SK-N-SH treated with all-trans-retinoic acid at 6 μM for 48 hours (cell line): ENCODE measurements around the gene CYP27B1.

Source experiments
- ATAC-seq: fragments of 200-7000 bp; cut with Tn5 transposase; 3 replicates; pipeline ENCODE4 v1.9.1; 2020; ENCODE audit warnings: mild to moderate bottlenecking, moderate library complexity
- ARNTL ChIP-seq: fragments of 450-650 bp; formaldehyde crosslinking; IDR thresholded peaks from 2 replicates; pipeline ENCODE4 v1.5.0; 2020; ENCODE audit warnings: low read depth, mild to moderate bottlenecking, moderate library complexity, borderline replicate concordance
- BACH2 ChIP-seq: fragments of 250-450 bp; sonication (Bioruptor Pico); IDR thresholded peaks from 2 replicates; pipeline ENCODE4 v1.9.0; 2021; ENCODE audit warnings: mild to moderate bottlenecking, borderline replicate concordance
- CSDC2 ChIP-seq: fragments of 250-450 bp; sonication (Bioruptor Pico); IDR thresholded peaks from 2 replicates; pipeline ENCODE4 v1.5.0; 2020; ENCODE audit warnings: mild to moderate bottlenecking, moderate library complexity
- ESRRG ChIP-seq: fragments of 250-450 bp; sonication (Bioruptor Pico); IDR thresholded peaks from 2 replicates; pipeline ENCODE4 v1.6.1; 2021; ENCODE audit warnings: mild to moderate bottlenecking
- GLIS3 ChIP-seq: fragments of 250-450 bp; sonication (Bioruptor Pico); IDR thresholded peaks from 2 replicates; pipeline ENCODE4 v1.5.0; 2020; ENCODE audit warnings: mild to moderate bottlenecking, moderate library complexity
- ISL1 ChIP-seq: fragments of 250-450 bp; sonication (Bioruptor Pico); IDR thresholded peaks from 2 replicates; pipeline ENCODE4 v2.1.2; 2022; ENCODE audit warnings: mild to moderate bottlenecking, moderate library complexity
- OSR1 ChIP-seq: fragments of 250-450 bp; sonication (Bioruptor Pico); IDR thresholded peaks from 2 replicates; pipeline ENCODE4 v1.8.0; 2022; ENCODE audit warnings: moderate library complexity, mild to moderate bottlenecking, inconsistent platforms
- PPARA ChIP-seq: fragments of 250-450 bp; sonication (Bioruptor Pico); IDR thresholded peaks from 2 replicates; pipeline ENCODE4 v1.5.0; 2020; ENCODE audit warnings: mild to moderate bottlenecking, borderline replicate concordance
- RARB ChIP-seq: fragments of 250-450 bp; sonication (Bioruptor Pico); IDR thresholded peaks from 2 replicates; pipeline ENCODE4 v1.8.0; 2021; ENCODE audit warnings: mild to moderate bottlenecking, moderate library complexity
- SNAI2 ChIP-seq: fragments of 250-450 bp; sonication (Bioruptor Pico); IDR thresholded peaks from 2 replicates; pipeline ENCODE4 v1.5.0; 2020; ENCODE audit warnings: mild to moderate bottlenecking, moderate library complexity
- TCF4 ChIP-seq: fragments of 250-450 bp; sonication (Bioruptor Pico); IDR thresholded peaks from 2 replicates; pipeline ENCODE4 v1.8.0; 2021; ENCODE audit warnings: mild to moderate bottlenecking, moderate library complexity, borderline replicate concordance
- TOX ChIP-seq: fragments of 250-450 bp; sonication (Bioruptor Pico); IDR thresholded peaks from 2 replicates; pipeline ENCODE4 v1.8.0; 2021; ENCODE audit warnings: mild to moderate bottlenecking, moderate library complexity, borderline replicate concordance
- ZC3H10 ChIP-seq: fragments of 250-450 bp; sonication (Bioruptor Pico); IDR thresholded peaks from 2 replicates; pipeline ENCODE4 v1.5.1; 2021; ENCODE audit warnings: mild to moderate bottlenecking, moderate library complexity
- ZFP3 ChIP-seq: fragments of 250-450 bp; sonication (Bioruptor Pico); IDR thresholded peaks from 2 replicates; pipeline ENCODE4 v1.5.0; 2020; ENCODE audit warnings: mild to moderate bottlenecking, moderate library complexity
- ZFP30 ChIP-seq: fragments of 450-650 bp; formaldehyde crosslinking; IDR thresholded peaks from 2 replicates; pipeline ENCODE4 v1.5.0; 2022; ENCODE audit warnings: mild to moderate bottlenecking, moderate library complexity
- ZNF565 ChIP-seq: fragments of 450-650 bp; formaldehyde crosslinking; conservative IDR thresholded peaks from 2 replicates; pipeline ENCODE4 v1.5.0; 2020; ENCODE audit warnings: low read depth, mild to moderate bottlenecking, moderate library complexity
- ZNF70 ChIP-seq: fragments of 450-650 bp; formaldehyde crosslinking; IDR thresholded peaks from 2 replicates; pipeline ENCODE4 v1.5.0; 2020; ENCODE audit warnings: mild to moderate bottlenecking, moderate library complexity
- ZNF8 ChIP-seq: fragments of 450-650 bp; formaldehyde crosslinking; IDR thresholded peaks from 2 replicates; pipeline ENCODE4 v1.5.0; 2020; ENCODE audit warnings: mild to moderate bottlenecking, moderate library complexity
- TF ChIP-seq, protein P1 (sequence below): fragments of 250-450 bp; sonication (Bioruptor Pico); IDR thresholded peaks from 2 replicates; pipeline ENCODE4 v1.5.1; 2020; ENCODE audit warnings: low read depth, mild to moderate bottlenecking, moderate library complexity
- TF ChIP-seq, protein P2 (sequence below): fragments of 250-450 bp; sonication (Bioruptor Pico); IDR thresholded peaks from 2 replicates; pipeline ENCODE4 v1.5.1; 2021; ENCODE audit warnings: mild to moderate bottlenecking, moderate library complexity
- TF ChIP-seq, protein P3 (sequence below): fragments of 250-450 bp; sonication (Bioruptor Pico); IDR thresholded peaks from 2 replicates; pipeline ENCODE4 v1.8.0; 2020; ENCODE audit warnings: mild to moderate bottlenecking, moderate library complexity, borderline replicate concordance
- TF ChIP-seq, protein P4 (sequence below): fragments of 250-450 bp; sonication (Bioruptor Pico); IDR thresholded peaks from 2 replicates; pipeline ENCODE4 v1.5.0; 2020; ENCODE audit warnings: mild to moderate bottlenecking, moderate library complexity

CYP27B1 gene

DNA sequence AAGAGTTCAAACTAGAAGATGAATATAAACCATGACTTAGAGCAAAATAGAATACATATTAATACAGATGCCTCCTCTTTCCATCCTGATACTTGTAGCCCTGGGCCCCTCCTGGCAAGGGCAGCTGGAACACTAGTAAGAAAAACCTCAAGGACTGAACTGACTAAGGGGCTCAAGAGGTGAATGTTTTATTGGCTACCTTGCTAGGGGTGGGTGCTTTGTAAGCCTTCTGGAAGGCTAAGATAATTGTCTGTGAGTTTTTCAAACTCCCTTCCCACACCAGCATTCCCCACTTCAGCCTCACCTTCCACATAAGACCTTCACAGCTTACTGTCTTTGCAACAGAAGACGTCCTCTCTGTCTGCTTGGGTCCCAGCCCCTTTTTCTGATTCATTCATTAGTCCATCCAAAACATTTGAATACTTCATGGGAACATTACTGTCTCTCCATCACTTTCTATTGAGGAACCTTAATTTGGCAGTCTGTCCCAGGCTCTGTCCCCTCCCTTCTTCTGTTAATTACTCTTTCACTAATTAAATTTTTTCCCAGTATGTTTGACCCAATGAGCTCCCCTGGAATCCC lies 13.0 kb downstream of the CYP27B1 start (continued):
- no peak for TF ChIP-seq RARB (CRISPR knock-in tag)

DNA sequence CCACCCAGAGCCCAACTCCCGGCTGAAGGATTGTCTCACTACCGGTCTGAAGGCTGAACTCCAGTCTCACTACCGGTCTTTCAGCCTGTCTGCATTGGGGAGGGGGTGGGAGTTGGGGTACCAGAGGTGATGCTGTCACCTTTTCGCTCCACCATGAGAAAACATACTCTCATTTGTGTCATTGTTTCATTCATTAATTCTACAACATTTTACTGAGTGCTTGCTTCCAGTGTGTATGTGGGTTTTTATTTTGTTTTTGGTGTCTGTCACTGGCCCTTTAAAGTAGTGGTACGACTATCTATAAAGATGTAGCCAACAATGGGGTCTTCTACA lies 14.2 kb downstream of the CYP27B1 start:
- ATAC-seq = no peak
- TF ChIP-seq ZNF565 (CRISPR knock-in tag) (no peak), RARB (CRISPR knock-in tag) (no peak), OSR1 (no peak), TOX (CRISPR knock-in tag) (no peak), ZC3H10 (CRISPR knock-in tag) (no peak), ZNF70 (CRISPR knock-in tag) (no peak), ESRRG (CRISPR knock-in tag) (no peak), SNAI2 (no peak), PPARA (no peak), BACH2 (CRISPR knock-in tag) (no peak), ZFP3 (CRISPR knock-in tag) (no peak), TCF4 (CRISPR knock-in tag) (no peak), ISL1 (CRISPR knock-in tag) (no peak), GLIS3 (CRISPR knock-in tag) (no peak), CSDC2 (CRISPR knock-in tag) (no peak)
- TF ChIP-seq, protein P1, sequence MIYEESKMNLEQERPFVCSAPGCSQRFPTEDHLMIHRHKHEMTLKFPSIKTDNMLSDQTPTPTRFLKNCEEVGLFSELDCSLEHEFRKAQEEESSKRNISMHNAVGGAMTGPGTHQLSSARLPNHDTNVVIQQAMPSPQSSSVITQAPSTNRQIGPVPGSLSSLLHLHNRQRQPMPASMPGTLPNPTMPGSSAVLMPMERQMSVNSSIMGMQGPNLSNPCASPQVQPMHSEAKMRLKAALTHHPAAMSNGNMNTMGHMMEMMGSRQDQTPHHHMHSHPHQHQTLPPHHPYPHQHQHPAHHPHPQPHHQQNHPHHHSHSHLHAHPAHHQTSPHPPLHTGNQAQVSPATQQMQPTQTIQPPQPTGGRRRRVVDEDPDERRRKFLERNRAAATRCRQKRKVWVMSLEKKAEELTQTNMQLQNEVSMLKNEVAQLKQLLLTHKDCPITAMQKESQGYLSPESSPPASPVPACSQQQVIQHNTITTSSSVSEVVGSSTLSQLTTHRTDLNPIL (CRISPR knock-in tag) = no peak
- TF ChIP-seq, protein P2, sequence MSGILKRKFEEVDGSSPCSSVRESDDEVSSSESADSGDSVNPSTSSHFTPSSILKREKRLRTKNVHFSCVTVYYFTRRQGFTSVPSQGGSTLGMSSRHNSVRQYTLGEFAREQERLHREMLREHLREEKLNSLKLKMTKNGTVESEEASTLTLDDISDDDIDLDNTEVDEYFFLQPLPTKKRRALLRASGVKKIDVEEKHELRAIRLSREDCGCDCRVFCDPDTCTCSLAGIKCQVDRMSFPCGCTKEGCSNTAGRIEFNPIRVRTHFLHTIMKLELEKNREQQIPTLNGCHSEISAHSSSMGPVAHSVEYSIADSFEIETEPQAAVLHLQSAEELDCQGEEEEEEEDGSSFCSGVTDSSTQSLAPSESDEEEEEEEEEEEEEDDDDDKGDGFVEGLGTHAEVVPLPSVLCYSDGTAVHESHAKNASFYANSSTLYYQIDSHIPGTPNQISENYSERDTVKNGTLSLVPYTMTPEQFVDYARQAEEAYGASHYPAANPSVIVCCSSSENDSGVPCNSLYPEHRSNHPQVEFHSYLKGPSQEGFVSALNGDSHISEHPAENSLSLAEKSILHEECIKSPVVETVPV (CRISPR knock-in tag) = no peak
- TF ChIP-seq, protein P3, sequence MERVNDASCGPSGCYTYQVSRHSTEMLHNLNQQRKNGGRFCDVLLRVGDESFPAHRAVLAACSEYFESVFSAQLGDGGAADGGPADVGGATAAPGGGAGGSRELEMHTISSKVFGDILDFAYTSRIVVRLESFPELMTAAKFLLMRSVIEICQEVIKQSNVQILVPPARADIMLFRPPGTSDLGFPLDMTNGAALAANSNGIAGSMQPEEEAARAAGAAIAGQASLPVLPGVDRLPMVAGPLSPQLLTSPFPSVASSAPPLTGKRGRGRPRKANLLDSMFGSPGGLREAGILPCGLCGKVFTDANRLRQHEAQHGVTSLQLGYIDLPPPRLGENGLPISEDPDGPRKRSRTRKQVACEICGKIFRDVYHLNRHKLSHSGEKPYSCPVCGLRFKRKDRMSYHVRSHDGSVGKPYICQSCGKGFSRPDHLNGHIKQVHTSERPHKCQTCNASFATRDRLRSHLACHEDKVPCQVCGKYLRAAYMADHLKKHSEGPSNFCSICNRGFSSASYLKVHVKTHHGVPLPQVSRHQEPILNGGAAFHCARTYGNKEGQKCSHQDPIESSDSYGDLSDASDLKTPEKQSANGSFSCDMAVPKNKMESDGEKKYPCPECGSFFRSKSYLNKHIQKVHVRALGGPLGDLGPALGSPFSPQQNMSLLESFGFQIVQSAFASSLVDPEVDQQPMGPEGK (CRISPR knock-in tag) = no peak

DNA sequence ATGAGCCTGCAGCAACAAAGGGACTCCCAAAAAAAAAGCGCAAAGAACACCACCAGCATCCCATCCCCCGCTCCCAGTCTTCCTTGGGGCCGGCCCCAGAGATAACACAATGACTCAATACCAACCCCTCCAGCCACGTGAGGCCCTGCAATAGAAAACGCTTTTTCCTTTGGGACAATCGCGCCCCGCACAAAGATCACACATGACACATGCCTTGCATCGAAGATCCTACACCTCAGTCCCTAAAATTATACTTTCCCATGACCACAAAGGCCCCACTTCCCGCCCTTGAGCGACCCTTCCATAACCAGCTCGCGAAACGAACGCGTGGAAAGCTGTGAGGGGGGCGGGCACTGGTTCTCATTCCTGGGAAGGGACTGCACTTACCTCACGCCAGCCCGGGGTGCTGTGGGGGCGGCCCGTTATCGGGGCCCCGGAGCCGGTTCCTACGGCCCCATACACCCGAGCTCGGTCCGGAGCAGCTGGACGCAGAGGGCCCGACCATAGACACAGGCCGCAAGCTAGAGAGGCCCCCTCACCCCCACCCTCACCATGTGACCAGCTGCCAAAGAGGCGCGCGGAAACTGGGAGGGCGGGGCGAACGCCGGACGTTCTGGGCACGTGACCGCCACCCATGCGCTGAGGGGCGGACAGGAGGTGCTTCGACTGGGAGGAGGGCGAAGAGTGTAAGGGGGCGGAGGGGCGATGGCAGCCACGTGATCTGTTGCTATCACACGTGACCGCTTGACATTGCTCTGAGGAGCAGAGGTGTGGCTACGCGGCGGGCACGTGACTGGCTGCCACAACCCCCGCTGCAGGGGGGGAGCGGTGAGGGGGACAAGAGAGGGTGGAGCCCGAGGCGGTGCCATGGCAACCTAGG lies 14.8 kb downstream of the CYP27B1 start, which contains the start of gene CDK4:
Gene CDK4, minus strand, starts transcription at position 523 of the 880 bp plus-strand sequence. CDS start 593 bp downstream, outside the sequence.
- TF ChIP-seq PPARA = no peak
- TF ChIP-seq, protein P3 (CRISPR knock-in tag) = peak; percentile 68
- TF ChIP-seq SNAI2 = no peak
- TF ChIP-seq TCF4 (CRISPR knock-in tag) = no peak
- peak; percentile 61; the same call in 1 of the 2 replicates for TF ChIP-seq CSDC2 (CRISPR knock-in tag)
- no peak for TF ChIP-seq ZNF8
- peak; percentile 96 for TF ChIP-seq ARNTL (CRISPR knock-in tag)
- TF ChIP-seq ZFP3 (CRISPR knock-in tag) = peak; percentile 6; the same call in 1 of the 2 replicates
- TF ChIP-seq ZNF565 (CRISPR knock-in tag) = no peak
- ATAC-seq = peak; percentile 86

DNA sequence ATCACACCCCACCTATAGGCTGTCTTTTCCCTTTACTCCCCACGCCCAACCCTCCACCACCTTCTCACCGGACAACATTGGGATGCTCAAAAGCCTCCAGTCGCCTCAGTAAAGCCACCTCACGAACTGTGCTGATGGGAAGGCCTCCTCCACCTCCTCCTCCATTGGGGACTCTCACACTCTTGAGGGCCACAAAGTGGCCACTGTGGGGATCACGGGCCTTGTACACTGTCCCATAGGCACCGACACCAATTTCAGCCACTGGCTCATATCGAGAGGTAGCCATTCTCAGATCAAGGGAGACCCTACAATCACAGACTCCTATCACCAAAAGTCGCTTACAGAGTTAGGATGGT lies 15.5 kb downstream of the CYP27B1 start:
- ATAC-seq = no peak; the same call in 2 of the 3 replicates
- TF ChIP-seq ZFP30 (CRISPR knock-in tag) (no peak), GLIS3 (CRISPR knock-in tag) (no peak), ISL1 (CRISPR knock-in tag) (no peak), SNAI2 (no peak), PPARA (no peak), ZC3H10 (CRISPR knock-in tag) (no peak), ESRRG (CRISPR knock-in tag) (no peak), RARB (CRISPR knock-in tag) (no peak), OSR1 (no peak), ZNF8 (no peak), ZFP3 (CRISPR knock-in tag) (no peak), CSDC2 (CRISPR knock-in tag) (no peak), BACH2 (CRISPR knock-in tag) (no peak)
- TF ChIP-seq, protein P3 (CRISPR knock-in tag) = no peak
- TF ChIP-seq, protein P4, sequence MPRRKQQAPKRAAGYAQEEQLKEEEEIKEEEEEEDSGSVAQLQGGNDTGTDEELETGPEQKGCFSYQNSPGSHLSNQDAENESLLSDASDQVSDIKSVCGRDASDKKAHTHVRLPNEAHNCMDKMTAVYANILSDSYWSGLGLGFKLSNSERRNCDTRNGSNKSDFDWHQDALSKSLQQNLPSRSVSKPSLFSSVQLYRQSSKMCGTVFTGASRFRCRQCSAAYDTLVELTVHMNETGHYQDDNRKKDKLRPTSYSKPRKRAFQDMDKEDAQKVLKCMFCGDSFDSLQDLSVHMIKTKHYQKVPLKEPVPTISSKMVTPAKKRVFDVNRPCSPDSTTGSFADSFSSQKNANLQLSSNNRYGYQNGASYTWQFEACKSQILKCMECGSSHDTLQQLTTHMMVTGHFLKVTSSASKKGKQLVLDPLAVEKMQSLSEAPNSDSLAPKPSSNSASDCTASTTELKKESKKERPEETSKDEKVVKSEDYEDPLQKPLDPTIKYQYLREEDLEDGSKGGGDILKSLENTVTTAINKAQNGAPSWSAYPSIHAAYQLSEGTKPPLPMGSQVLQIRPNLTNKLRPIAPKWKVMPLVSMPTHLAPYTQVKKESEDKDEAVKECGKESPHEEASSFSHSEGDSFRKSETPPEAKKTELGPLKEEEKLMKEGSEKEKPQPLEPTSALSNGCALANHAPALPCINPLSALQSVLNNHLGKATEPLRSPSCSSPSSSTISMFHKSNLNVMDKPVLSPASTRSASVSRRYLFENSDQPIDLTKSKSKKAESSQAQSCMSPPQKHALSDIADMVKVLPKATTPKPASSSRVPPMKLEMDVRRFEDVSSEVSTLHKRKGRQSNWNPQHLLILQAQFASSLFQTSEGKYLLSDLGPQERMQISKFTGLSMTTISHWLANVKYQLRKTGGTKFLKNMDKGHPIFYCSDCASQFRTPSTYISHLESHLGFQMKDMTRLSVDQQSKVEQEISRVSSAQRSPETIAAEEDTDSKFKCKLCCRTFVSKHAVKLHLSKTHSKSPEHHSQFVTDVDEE (CRISPR knock-in tag) = no peak
